Muscle of back (tissue), 11 donors: ENCODE results near the gene ODF2. TPM values are rescaled to one million over a fixed set of nuclear protein-coding genes. Genes with fewer than 3 reads are reported as not detected.
A peak's percentile ranks its signal among the peaks of the same experiment; 100 is the strongest.

Experiments
- DNase-seq, 3 donors: peaks; one replicate each; pipeline versions ENCODE4 v3.0.0 to v3.0.0-alpha.2; 2013
- polyA plus RNA-seq, 10 donors: library from polyadenylated mRNA; unstranded; fragments of 120-200 nt; gene quantifications; one replicate each; pipeline ENCODE4 v1.2.1, GENCODE V29; 2013; ENCODE audit not compliant: insufficient read length in 10 of 10

ODF2 gene
- polyA plus RNA-seq, 10 donors: 22.1 to 35.1 (median 27.6) TPM

GRCh38 chr9:128526720-128527119, 70.9 kb downstream of the ODF2 start:
- DNase-seq: no peak

GRCh38 chr9:128528445-128529160, 72.8 kb downstream of the ODF2 start:
- DNase-seq: no peak

- no peak for DNase-seq
These were observed 73.4 kb downstream of the ODF2 start for GRCh38 chr9:128529191-128529590.

GRCh38 chr9:128532581-128532980, 76.8 kb downstream of the ODF2 start:
- DNase-seq: no peak

GRCh38 chr9:128540634-128541360, 85.0 kb downstream of the ODF2 start:
- DNase-seq: no peak

GRCh38 chr9:128546504-128546903, 90.7 kb downstream of the ODF2 start:
- DNase-seq: no peak

- DNase-seq: no peak
These were observed 93.1 kb downstream of the ODF2 start for GRCh38 chr9:128548876-128549275.

- peak in 1 of 3 donors; percentile 22 for DNase-seq
These were observed 94.4 kb downstream of the ODF2 start for GRCh38 chr9:128550226-128550625.

Other genes starting within 250 kb of the ODF2 start
- gene GOLGA2, start 180.0 kb upstream of the ODF2 start, polyA plus RNA-seq: 100 to 1,000 TPM in 1 of 10 donors, 10 to 100 TPM in 9; 76.3 to 111 (median 90.5) TPM
- 10 to 100 TPM; 17.9 to 26.9 (median 23.6) TPM for gene SWI5, start 179.7 kb upstream of the ODF2 start, polyA plus RNA-seq
- 10 to 100 TPM; 18.3 to 25.7 (median 21.9) TPM for gene TRUB2, start 133.6 kb upstream of the ODF2 start, polyA plus RNA-seq
- 10 to 100 TPM; 18.6 to 39.2 (median 27.4) TPM for gene COQ4, start 133.2 kb upstream of the ODF2 start, polyA plus RNA-seq
- gene SLC27A4, start 115.5 kb upstream of the ODF2 start, polyA plus RNA-seq: 10 to 100 TPM in 5 of 10 donors, 1 to 10 TPM in 5; 7.8 to 13.4 (median 10.7) TPM
- 10 to 100 TPM; 47.6 to 72.9 (median 63.7) TPM for gene URM1, start 84.6 kb upstream of the ODF2 start, polyA plus RNA-seq
- 100 to 1,000 TPM in 6 of 10 donors, 10 to 100 TPM in 4; 75.4 to 137 (median 109) TPM for gene CERCAM, start 35.1 kb upstream of the ODF2 start, polyA plus RNA-seq
- 10 to 100 TPM; 16.5 to 22.3 (median 20.2) TPM for gene GLE1, start 48.7 kb downstream of the ODF2 start, polyA plus RNA-seq
- 100 to 1,000 TPM; 235 to 314 (median 273) TPM for gene SPTAN1, start 96.6 kb downstream of the ODF2 start, polyA plus RNA-seq
- 10 to 100 TPM; 34.6 to 50.4 (median 42.3) TPM for gene DYNC2I2, start 200.8 kb downstream of the ODF2 start, polyA plus RNA-seq
- gene SET, start 233.2 kb downstream of the ODF2 start, polyA plus RNA-seq: 100 to 1,000 TPM; 283 to 402 (median 330) TPM
- gene PKN3, start 246.5 kb downstream of the ODF2 start, polyA plus RNA-seq: 10 to 100 TPM in 2 of 10 donors, 1 to 10 TPM in 8; 6.1 to 11.4 (median 8.7) TPM